ENCODE data around the gene PRRT1B. TPM values are rescaled to one million over a fixed set of nuclear protein-coding genes. Genes with fewer than 3 reads are reported as not detected.

PRRT1B gene
- total and polyA plus RNA-seq, 2 donors (not counting 1 experiment from before 2014, with no cell fraction given): not detected

DNA sequence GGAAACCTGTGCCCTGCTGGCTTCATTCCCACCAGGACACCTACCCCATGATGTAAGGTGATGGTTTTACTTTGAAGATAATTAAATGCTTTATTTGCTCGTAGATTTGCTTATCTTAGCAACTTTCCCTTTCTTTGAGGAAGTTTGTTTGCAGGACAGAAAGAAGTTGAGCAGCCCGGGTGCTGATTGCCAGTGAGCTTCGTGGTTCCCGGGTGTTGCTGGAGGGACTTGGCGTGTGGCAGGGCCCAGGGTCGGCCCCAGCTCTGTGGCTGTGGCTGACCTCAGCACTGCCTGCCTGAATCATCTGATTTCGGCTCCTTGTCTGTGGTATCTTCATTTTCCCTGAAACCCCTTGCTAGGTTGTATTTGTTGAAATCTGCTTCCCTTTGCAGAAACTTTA, 33.9 kb upstream of the PRRT1B start:
- peaks cover 0 to 51% of the 10 kb centered on the region in 2 experiments for H3K36me3 ChIP-seq (replicated peaks in 1 of 2; ENCODE audit: control extremely low read depth in 1 of 2, control insufficient read depth in 1 of 2, extremely low read depth in 1 of 2, insufficient read depth in 2 of 2, low read length in 1 of 2)

GRCh38 chr9:131511880-131512279, 33.4 kb upstream of the PRRT1B start:
- H3K4me1 Mint-ChIP-seq: peaks cover 5% of the 10 kb centered on the region
- 98% methylated on average over 6 of the region's 6 CpGs for WGBS (ENCODE audit: insufficient coverage)
- no peak overlapping the region for H3K27ac Mint-ChIP-seq
- intact Hi-C loops (cut with micrococcal nuclease): no loop called here
- H3K4me3 Mint-ChIP-seq: no peak overlapping the region
- no peak overlapping the region for H3K9ac ChIP-seq (ENCODE audit: low read length)
- peaks cover 0 to 18% of the 10 kb centered on the region in 2 donors for H3K4me1 ChIP-seq (ENCODE audit: control insufficient read depth in 2 of 2, insufficient read depth in 2 of 2, low read length in 2 of 2)
- ATAC-seq (ENCODE audit: low read depth): no peak
- no peaks in the 10 kb centered on the region for H3K79me2 ChIP-seq (ENCODE audit: control insufficient read depth, insufficient read depth, low read length)
- POLR2A ChIA-PET: no interaction called here
- H2AFZ ChIP-seq (ENCODE audit: insufficient read depth, low read depth, low read length, poor library complexity, severe bottlenecking): no peak overlapping the region
- H3K27me3 ChIP-seq (replicated peaks in 1 of 4; ENCODE audit: control extremely low read depth in 1 of 4, control insufficient read depth in 3 of 4, insufficient read depth in 4 of 4, low read length in 3 of 4): no peaks in the 10 kb centered on the region
- H3K27me3 Mint-ChIP-seq: no peaks in the 10 kb centered on the region
- no peak for TF ChIP-seq EZH2 (IDR thresholded peaks at IDR 0.05; ENCODE audit: borderline replicate concordance, insufficient read depth, low read depth, low read length, poor library complexity, severe bottlenecking)
- TF ChIP-seq, protein P1, sequence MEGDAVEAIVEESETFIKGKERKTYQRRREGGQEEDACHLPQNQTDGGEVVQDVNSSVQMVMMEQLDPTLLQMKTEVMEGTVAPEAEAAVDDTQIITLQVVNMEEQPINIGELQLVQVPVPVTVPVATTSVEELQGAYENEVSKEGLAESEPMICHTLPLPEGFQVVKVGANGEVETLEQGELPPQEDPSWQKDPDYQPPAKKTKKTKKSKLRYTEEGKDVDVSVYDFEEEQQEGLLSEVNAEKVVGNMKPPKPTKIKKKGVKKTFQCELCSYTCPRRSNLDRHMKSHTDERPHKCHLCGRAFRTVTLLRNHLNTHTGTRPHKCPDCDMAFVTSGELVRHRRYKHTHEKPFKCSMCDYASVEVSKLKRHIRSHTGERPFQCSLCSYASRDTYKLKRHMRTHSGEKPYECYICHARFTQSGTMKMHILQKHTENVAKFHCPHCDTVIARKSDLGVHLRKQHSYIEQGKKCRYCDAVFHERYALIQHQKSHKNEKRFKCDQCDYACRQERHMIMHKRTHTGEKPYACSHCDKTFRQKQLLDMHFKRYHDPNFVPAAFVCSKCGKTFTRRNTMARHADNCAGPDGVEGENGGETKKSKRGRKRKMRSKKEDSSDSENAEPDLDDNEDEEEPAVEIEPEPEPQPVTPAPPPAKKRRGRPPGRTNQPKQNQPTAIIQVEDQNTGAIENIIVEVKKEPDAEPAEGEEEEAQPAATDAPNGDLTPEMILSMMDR (IDR thresholded peaks at IDR 0.05): no peak
- H3K4me2 ChIP-seq (replicated peaks; ENCODE audit: low read depth, low read length, poor library complexity, severe bottlenecking): no peak overlapping the region
- no peak overlapping the region for H3K4me3 ChIP-seq (ENCODE audit: control extremely low read depth in 1 of 5, extremely low read depth in 1 of 5, insufficient read depth in 1 of 5, low read depth in 2 of 5, low read length in 4 of 5)
- no peak overlapping the region for H3K27ac ChIP-seq (ENCODE audit: low read length in 2 of 2)
- peaks cover 0 to 52% of the 10 kb centered on the region in 2 experiments for H3K36me3 ChIP-seq (replicated peaks in 1 of 2; ENCODE audit: control extremely low read depth in 1 of 2, control insufficient read depth in 1 of 2, extremely low read depth in 1 of 2, insufficient read depth in 2 of 2, low read length in 1 of 2)
- H4K20me1 ChIP-seq (ENCODE audit: control insufficient read depth, insufficient read depth, low read length, poor library complexity, severe bottlenecking): no peaks in the 10 kb centered on the region
- no peaks in the 10 kb centered on the region for H3K9me3 Mint-ChIP-seq (ENCODE audit: insufficient read depth)
- CTCF ChIA-PET: no interaction called here
- DNase-seq: no peak
- H3K9me3 ChIP-seq (ENCODE audit: control extremely low read depth in 1 of 3, control insufficient read depth in 2 of 3, insufficient read depth in 1 of 3, low read length in 2 of 3): peaks cover 0 to 21% (median 9%) of the 10 kb centered on the region in 3 donors

More for the DNA sequence above, 33.9 kb upstream of the PRRT1B start:
- Histone ChIP-seq H3K9ac (ENCODE audit: low read length) (no peak overlapping the region), H2AFZ (ENCODE audit: insufficient read depth, low read depth, low read length, poor library complexity, severe bottlenecking) (no peak overlapping the region), H3K4me2 (replicated peaks; ENCODE audit: low read depth, low read length, poor library complexity, severe bottlenecking) (no peak overlapping the region), H3K4me1 (ENCODE audit: control insufficient read depth in 2 of 2, insufficient read depth in 2 of 2, low read length in 2 of 2) (peaks cover 0 to 18% of the 10 kb centered on the region in 2 donors), H3K9me3 (ENCODE audit: control extremely low read depth in 1 of 3, control insufficient read depth in 2 of 3, insufficient read depth in 1 of 3, low read length in 2 of 3) (peaks cover 0 to 17% (median 8%) of the 10 kb centered on the region in 3 donors), H3K27me3 (replicated peaks in 1 of 4; ENCODE audit: control extremely low read depth in 1 of 4, control insufficient read depth in 3 of 4, insufficient read depth in 4 of 4, low read length in 3 of 4) (no peaks in the 10 kb centered on the region), H3K79me2 (ENCODE audit: control insufficient read depth, insufficient read depth, low read length) (no peaks in the 10 kb centered on the region), H3K27ac (ENCODE audit: low read length in 2 of 2) (no peak overlapping the region), H4K20me1 (ENCODE audit: control insufficient read depth, insufficient read depth, low read length, poor library complexity, severe bottlenecking) (no peaks in the 10 kb centered on the region), H3K4me3 (ENCODE audit: control extremely low read depth in 1 of 5, extremely low read depth in 1 of 5, insufficient read depth in 1 of 5, low read depth in 2 of 5, low read length in 4 of 5) (no peak overlapping the region)
- ATAC-seq (ENCODE audit: low read depth): no peak
- intact Hi-C loops (cut with micrococcal nuclease): no loop called here
- TF ChIP-seq EZH2 (IDR thresholded peaks at IDR 0.05; ENCODE audit: borderline replicate concordance, insufficient read depth, low read depth, low read length, poor library complexity, severe bottlenecking): no peak
- TF ChIP-seq, protein P1 (IDR thresholded peaks at IDR 0.05): no peak
- no peak overlapping the region for H3K27ac Mint-ChIP-seq
- H3K4me3 Mint-ChIP-seq: no peak overlapping the region
- no peaks in the 10 kb centered on the region for H3K27me3 Mint-ChIP-seq
- POLR2A ChIA-PET: no interaction called here
- H3K9me3 Mint-ChIP-seq (ENCODE audit: insufficient read depth): no peaks in the 10 kb centered on the region
- DNase-seq: no peak
- CTCF ChIA-PET: no interaction called here
- peaks cover 5% of the 10 kb centered on the region for H3K4me1 Mint-ChIP-seq
- 91% methylated on average over 5 of the region's 7 CpGs for WGBS (ENCODE audit: insufficient coverage)
